CD4-positive, alpha-beta T cell treated with Interferon alpha-2 for 1 hour (primary cell): Measurements from ENCODE around the gene TTLL12.

Experiments used
- DNase-seq, 2 donors: peaks; one replicate each; pipeline ENCODE4 v3.0.0-alpha.2; 2020 to 2022

Gene TTLL12

GRCh38 chr22:43198126-43198525, 11.2 kb upstream of the TTLL12 start:
- no peak for DNase-seq

- DNase-seq, result no peak
Measured at GRCh38 chr22:43197271-43197941, 10.5 kb upstream of the TTLL12 start.

GRCh38 chr22:43191831-43192230, 4.9 kb upstream of the TTLL12 start:
- no peak for DNase-seq

- DNase-seq, result no peak
Measured at GRCh38 chr22:43188829-43189545, 2.1 kb upstream of the TTLL12 start.

GRCh38 chr22:43187171-43188099, 501 bp upstream of the TTLL12 start:
- peak; percentile 97 for DNase-seq

- no peak for DNase-seq
Measured at GRCh38 chr22:43185860-43186261, 1.1 kb downstream of the TTLL12 start.

- DNase-seq, result no peak
Measured at GRCh38 chr22:43183496-43184277, 3.2 kb downstream of the TTLL12 start.

- DNase-seq, result no peak
Measured at GRCh38 chr22:43182726-43183125, 4.2 kb downstream of the TTLL12 start.

- no peak for DNase-seq
Measured at GRCh38 chr22:43182118-43182517, 4.8 kb downstream of the TTLL12 start.

GRCh38 chr22:43181321-43182076, 5.4 kb downstream of the TTLL12 start:
- no peak for DNase-seq

- DNase-seq, result no peak
Measured at GRCh38 chr22:43180670-43181069, 6.3 kb downstream of the TTLL12 start.

- DNase-seq, result no peak
Measured at GRCh38 chr22:43179911-43180195, 7.1 kb downstream of the TTLL12 start.

GRCh38 chr22:43179146-43179910, 7.6 kb downstream of the TTLL12 start:
- DNase-seq, result no peak

- DNase-seq, result no peak
Measured at GRCh38 chr22:43177479-43177878, 9.5 kb downstream of the TTLL12 start.

- no peak for DNase-seq
Measured at GRCh38 chr22:43176090-43176489, 10.8 kb downstream of the TTLL12 start.

- no peak for DNase-seq
Measured at GRCh38 chr22:43174941-43175531, 11.9 kb downstream of the TTLL12 start.

- DNase-seq, result no peak
Measured at GRCh38 chr22:43173976-43174720, 12.8 kb downstream of the TTLL12 start.

GRCh38 chr22:43173566-43173965, 13.4 kb downstream of the TTLL12 start:
- no peak for DNase-seq

GRCh38 chr22:43172191-43172590, 14.7 kb downstream of the TTLL12 start:
- DNase-seq, result no peak

- DNase-seq, result no peak
Measured at GRCh38 chr22:43171607-43172006, 15.3 kb downstream of the TTLL12 start.
